ENCODE results near the gene RRN3.
"Not testable (repeated sequence)": the region's sequence is repeated elsewhere in the genome, so short reads cannot be mapped to it uniquely, and the experiment has no call there.

Gene RRN3

GRCh38 chr16:15029749-15030148 lies 64.3 kb downstream of the RRN3 start:
- not testable (repeated sequence) for DNase-seq, H3K9me3 Mint-ChIP-seq, ATAC-seq, H3K4me1 Mint-ChIP-seq, H3K4me3 Mint-ChIP-seq, H3K27me3 Mint-ChIP-seq, H3K27ac Mint-ChIP-seq
- peaks cover 45% of the 10 kb centered on the region for H3K36me3 Mint-ChIP-seq (ENCODE audit: low read depth)

GRCh38 chr16:15028801-15029698 lies 65.0 kb downstream of the RRN3 start:
- not testable (repeated sequence) for ATAC-seq, H3K27me3 Mint-ChIP-seq, DNase-seq, H3K9me3 Mint-ChIP-seq, H3K4me3 Mint-ChIP-seq, H3K4me1 Mint-ChIP-seq
- Mint-ChIP-seq H3K27ac (peak overlapping the region; percentile 41), H3K36me3 (ENCODE audit: low read depth) (peaks cover 42% of the 10 kb centered on the region)

- H3K27me3 Mint-ChIP-seq, H3K4me3 Mint-ChIP-seq, H3K4me1 Mint-ChIP-seq, H3K9me3 Mint-ChIP-seq, ATAC-seq, DNase-seq: not testable (repeated sequence)
- Mint-ChIP-seq H3K36me3 (ENCODE audit: low read depth) (peaks cover 40% of the 10 kb centered on the region), H3K27ac (peak overlapping the region; percentile 41)
Observed at GRCh38 chr16:15028345-15028715, 65.7 kb downstream of the RRN3 start.

- H3K36me3 Mint-ChIP-seq (ENCODE audit: low read depth) = peaks cover 44% of the 10 kb centered on the region
- H3K9me3 Mint-ChIP-seq, H3K4me3 Mint-ChIP-seq, H3K4me1 Mint-ChIP-seq, ATAC-seq, DNase-seq, H3K27me3 Mint-ChIP-seq: not testable (repeated sequence)
- peak overlapping the region; percentile 2 for H3K27ac Mint-ChIP-seq
Observed at GRCh38 chr16:15027503-15028344, 66.3 kb downstream of the RRN3 start.

- Mint-ChIP-seq H3K4me1 (peaks cover 12% of the 10 kb centered on the region), H3K27ac (peak overlapping the region; percentile 15), H3K36me3 (ENCODE audit: low read depth) (peaks cover 46% of the 10 kb centered on the region)
- ATAC-seq, H3K27me3 Mint-ChIP-seq, DNase-seq, H3K9me3 Mint-ChIP-seq, H3K4me3 Mint-ChIP-seq: not testable (repeated sequence)
Observed at GRCh38 chr16:15027051-15027450, 67.0 kb downstream of the RRN3 start.

- H3K4me1 Mint-ChIP-seq, H3K27me3 Mint-ChIP-seq, H3K4me3 Mint-ChIP-seq, DNase-seq, ATAC-seq, H3K9me3 Mint-ChIP-seq: not testable (repeated sequence)
- H3K36me3 Mint-ChIP-seq (ENCODE audit: low read depth) = peaks cover 44% of the 10 kb centered on the region
- H3K27ac Mint-ChIP-seq = peak overlapping the region; percentile 33
Observed at GRCh38 chr16:15025234-15025951, 68.7 kb downstream of the RRN3 start.

- H3K4me1 Mint-ChIP-seq, ATAC-seq, DNase-seq, H3K9me3 Mint-ChIP-seq, H3K4me3 Mint-ChIP-seq, H3K27me3 Mint-ChIP-seq: not testable (repeated sequence)
- peaks cover 44% of the 10 kb centered on the region for H3K36me3 Mint-ChIP-seq (ENCODE audit: low read depth)
- peak overlapping the region; percentile 12 for H3K27ac Mint-ChIP-seq
Observed at GRCh38 chr16:15024858-15025199, 69.2 kb downstream of the RRN3 start.

GRCh38 chr16:15023381-15024077 lies 70.5 kb downstream of the RRN3 start:
- not testable (repeated sequence) for ATAC-seq, H3K27ac Mint-ChIP-seq, H3K4me1 Mint-ChIP-seq, H3K4me3 Mint-ChIP-seq, DNase-seq, H3K27me3 Mint-ChIP-seq, H3K9me3 Mint-ChIP-seq
- peaks cover 45% of the 10 kb centered on the region for H3K36me3 Mint-ChIP-seq (ENCODE audit: low read depth)

- not testable (repeated sequence) for H3K9me3 Mint-ChIP-seq, H3K4me1 Mint-ChIP-seq, H3K4me3 Mint-ChIP-seq, H3K27me3 Mint-ChIP-seq, DNase-seq
- Mint-ChIP-seq H3K36me3 (ENCODE audit: low read depth) (peaks cover 43% of the 10 kb centered on the region), H3K27ac (peak overlapping the region; percentile 12)
- peak; percentile 86 for ATAC-seq
Observed at GRCh38 chr16:15022194-15022593, 71.9 kb downstream of the RRN3 start.

GRCh38 chr16:15021429-15021828 lies 72.6 kb downstream of the RRN3 start:
- DNase-seq, ATAC-seq, H3K4me3 Mint-ChIP-seq, H3K27ac Mint-ChIP-seq, H3K27me3 Mint-ChIP-seq, H3K9me3 Mint-ChIP-seq: not testable (repeated sequence)
- peaks cover 11% of the 10 kb centered on the region for H3K4me1 Mint-ChIP-seq
- H3K36me3 Mint-ChIP-seq (ENCODE audit: low read depth) = peaks cover 45% of the 10 kb centered on the region

GRCh38 chr16:15016951-15017580 lies 77.0 kb downstream of the RRN3 start:
- not testable (repeated sequence) for ATAC-seq, H3K4me3 Mint-ChIP-seq, H3K9me3 Mint-ChIP-seq, H3K27me3 Mint-ChIP-seq, DNase-seq
- H3K27ac Mint-ChIP-seq = peak overlapping the region; percentile 3
- H3K36me3 Mint-ChIP-seq (ENCODE audit: low read depth) = peaks cover 42% of the 10 kb centered on the region
- peaks cover 31% of the 10 kb centered on the region for H3K4me1 Mint-ChIP-seq

GRCh38 chr16:15016354-15016753 lies 77.7 kb downstream of the RRN3 start:
- not testable (repeated sequence) for ATAC-seq, H3K4me3 Mint-ChIP-seq, DNase-seq, H3K27me3 Mint-ChIP-seq, H3K9me3 Mint-ChIP-seq, H3K27ac Mint-ChIP-seq
- Mint-ChIP-seq H3K4me1 (peaks cover 26% of the 10 kb centered on the region), H3K36me3 (ENCODE audit: low read depth) (peaks cover 47% of the 10 kb centered on the region)

- H3K4me1 Mint-ChIP-seq = peaks cover 26% of the 10 kb centered on the region
- not testable (repeated sequence) for H3K27me3 Mint-ChIP-seq, DNase-seq, H3K9me3 Mint-ChIP-seq, H3K4me3 Mint-ChIP-seq, ATAC-seq, H3K27ac Mint-ChIP-seq
- peaks cover 53% of the 10 kb centered on the region for H3K36me3 Mint-ChIP-seq (ENCODE audit: low read depth)
Observed at GRCh38 chr16:15015671-15016070, 78.4 kb downstream of the RRN3 start.
